ENCODE data around the gene BDNF. TPM values are rescaled to one million over a fixed set of nuclear protein-coding genes. Genes with fewer than 3 reads are reported as not detected.

Gene BDNF
- total and polyA plus RNA-seq, 2 donors (not counting 3 experiments of a cell fraction or from before 2014, with no cell fraction given), result 3.1 to 3.6 TPM

- Histone ChIP-seq H3K9ac (replicated peaks; ENCODE audit: extremely low read depth, insufficient read depth, low read length) (no peak overlapping the region), H2AFZ (ENCODE audit: low read depth, low read length) (no peak overlapping the region), H3K9me3 (replicated peaks; ENCODE audit: control insufficient read depth, insufficient read depth, low read length) (no peaks in the 10 kb centered on the region), H3K27me3 (ENCODE audit: control insufficient read depth in 2 of 2, insufficient read depth in 2 of 2, low read length in 2 of 2) (peaks cover 0 to 3% of the 10 kb centered on the region in 2 experiments), H3K4me2 (ENCODE audit: insufficient read depth, low read length) (no peak overlapping the region), H3K4me1 (ENCODE audit: control insufficient read depth, extremely low read depth, insufficient read depth, low read length) (no peaks in the 10 kb centered on the region), H3K27ac (ENCODE audit: insufficient read depth, low read depth, low read length) (no peak overlapping the region), H3K4me3 (replicated peaks in 1 of 3; ENCODE audit: insufficient read depth in 1 of 3, low read depth in 1 of 3, low read length in 3 of 3) (no peak overlapping the region), H4K20me1 (replicated peaks; ENCODE audit: control insufficient read depth, extremely low read depth, insufficient read depth, low read length) (no peaks in the 10 kb centered on the region), H3K79me2 (ENCODE audit: control insufficient read depth, insufficient read depth, low read length) (no peaks in the 10 kb centered on the region), H3K9me1 (replicated peaks; ENCODE audit: control insufficient read depth, extremely low read depth, insufficient read depth, low read length) (no peaks in the 10 kb centered on the region), H3K36me3 (ENCODE audit: control insufficient read depth in 2 of 2, extremely low read depth in 1 of 2, insufficient read depth in 2 of 2, low read length in 2 of 2) (no peaks in the 10 kb centered on the region)
- dilution Hi-C loops (cut with MboI; ENCODE audit: extremely low pct_ligation_motif_present, low sequenced_read_pairs), result no loop called here
- CTCF ChIA-PET, result no interaction called here
- DNase-seq (ENCODE audit: low read depth, low spot score), result no peak
- intact Hi-C loops (cut with micrococcal nuclease), result no loop called here
- TF ChIP-seq EZH2 (IDR thresholded peaks at IDR 0.05; ENCODE audit: borderline replicate concordance, low read depth, low read length, severe bottlenecking) (no peak), MYC (IDR thresholded peaks at IDR 0.05; ENCODE audit: low read depth, low read length) (no peak), POLR2A (IDR thresholded peaks at IDR 0.05; ENCODE audit: low read depth, low read length) (no peak), POLR2AphosphoS5 (IDR thresholded peaks at IDR 0.05; ENCODE audit: insufficient read depth, low read depth, low read length) (no peak), FOS (IDR thresholded peaks at IDR 0.05; ENCODE audit: borderline replicate concordance, insufficient read depth, low read length) (no peak), GATA2 (IDR thresholded peaks at IDR 0.05; ENCODE audit: insufficient read depth, insufficient read length, low read depth, low read length) (no peak), MAX (IDR thresholded peaks at IDR 0.05; ENCODE audit: insufficient read depth, insufficient read length) (no peak), CTCF (IDR thresholded peaks at IDR 0.05; ENCODE audit: extremely low read depth in 1 of 2, insufficient read depth in 1 of 2, low read depth in 1 of 2, low read length in 2 of 2) (no peak), JUN (IDR thresholded peaks at IDR 0.05; ENCODE audit: borderline replicate concordance, insufficient read depth, insufficient read length, low read depth) (no peak)
- POLR2A ChIA-PET, result interaction anchor here (0.6 kb wide), 1 partner anchor 86 kb away, joined by 5 read pairs; no protein-coding TSS in a partner anchor
- no peak for FAIRE-seq
- no TSS peak for BruUV-seq (replicated peaks)
Measured at GRCh38 chr11:27622541-27623300, 77.5 kb downstream of the BDNF start.

Measured in endothelial cell of umbilical vein (primary cell).